Pons (tissue), 1 donor: Measurements from ENCODE around the gene SUN1.
"Not testable (repeated sequence)": the region's sequence is repeated elsewhere in the genome, so short reads cannot be mapped to it uniquely, and the experiment has no call there.

Experiments used
- DNase-seq: peaks from one replicate; pipeline ENCODE4 v3.0.0-alpha.2; 2016; ENCODE audit warnings: low spot score

SUN1 gene

GRCh38 chr7:856444-857095 is 24.3 kb downstream of the SUN1 start:
- no peak for DNase-seq

- DNase-seq, result no peak
These were observed 25.4 kb downstream of the SUN1 start for GRCh38 chr7:857661-858060.

- no peak for DNase-seq
These were observed 27.2 kb downstream of the SUN1 start for GRCh38 chr7:859359-860030.

- DNase-seq, result no peak
These were observed 27.9 kb downstream of the SUN1 start for GRCh38 chr7:860149-860548.

GRCh38 chr7:861222-861621 is 28.9 kb downstream of the SUN1 start:
- DNase-seq, result no peak

GRCh38 chr7:862157-862556 is 29.9 kb downstream of the SUN1 start:
- no peak for DNase-seq

GRCh38 chr7:863106-863505 is 30.8 kb downstream of the SUN1 start:
- DNase-seq, result no peak

- no peak for DNase-seq
These were observed 33.6 kb downstream of the SUN1 start for GRCh38 chr7:865921-866320.

GRCh38 chr7:867001-867405 is 34.7 kb downstream of the SUN1 start:
- peak; percentile 60 for DNase-seq

GRCh38 chr7:867406-868188 is 35.3 kb downstream of the SUN1 start:
- DNase-seq, result no peak

GRCh38 chr7:868189-868486 is 35.9 kb downstream of the SUN1 start:
- no peak for DNase-seq

GRCh38 chr7:869348-869747 is 37.1 kb downstream of the SUN1 start:
- DNase-seq, result no peak

- DNase-seq, result no peak
These were observed 39.7 kb downstream of the SUN1 start for GRCh38 chr7:871900-872537.

- not testable (repeated sequence) for DNase-seq
These were observed 40.4 kb downstream of the SUN1 start for GRCh38 chr7:872685-873084.

GRCh38 chr7:873367-874002 is 41.2 kb downstream of the SUN1 start:
- DNase-seq, result peak; percentile 94

GRCh38 chr7:874031-874749 is 41.9 kb downstream of the SUN1 start:
- DNase-seq, result peak; percentile 29

GRCh38 chr7:875051-875450 is 42.8 kb downstream of the SUN1 start:
- DNase-seq, result peak; percentile 44

GRCh38 chr7:875476-876076 is 43.3 kb downstream of the SUN1 start:
- peak; percentile 39 for DNase-seq

GRCh38 chr7:876077-876971 is 44.0 kb downstream of the SUN1 start, which contains the start of gene GET4:
TSS of gene GET4 (plus strand) at chr7:876554. CDS start at chr7:876646, 92 bp downstream.
- peak; percentile 91 for DNase-seq

GRCh38 chr7:876972-877311 is 44.7 kb downstream of the SUN1 start:
- DNase-seq, result no peak
